ENCODE results near the gene C4orf50. TPM values are rescaled to one million over a fixed set of nuclear protein-coding genes. Genes with fewer than 3 reads are reported as not detected.

C4orf50 gene
- total and polyA plus RNA-seq, 2 donors (not counting 1 experiment from before 2014, with no cell fraction given): 0.02 TPM; not detected in 1

- H3K4me2 ChIP-seq (replicated peaks; ENCODE audit: low read depth, low read length, poor library complexity, severe bottlenecking): no peak overlapping the region
- peaks cover 41% of the 10 kb centered on the region for H3K27me3 Mint-ChIP-seq
- no peaks in the 10 kb centered on the region for H3K9me3 Mint-ChIP-seq (ENCODE audit: insufficient read depth)
- peaks cover 40% of the 10 kb centered on the region for H3K4me1 Mint-ChIP-seq
- no peaks in the 10 kb centered on the region for H3K79me2 ChIP-seq (ENCODE audit: control insufficient read depth, insufficient read depth, low read length)
- no peak overlapping the region for H2AFZ ChIP-seq (ENCODE audit: insufficient read depth, low read depth, low read length, poor library complexity, severe bottlenecking)
- TF ChIP-seq, protein P1, sequence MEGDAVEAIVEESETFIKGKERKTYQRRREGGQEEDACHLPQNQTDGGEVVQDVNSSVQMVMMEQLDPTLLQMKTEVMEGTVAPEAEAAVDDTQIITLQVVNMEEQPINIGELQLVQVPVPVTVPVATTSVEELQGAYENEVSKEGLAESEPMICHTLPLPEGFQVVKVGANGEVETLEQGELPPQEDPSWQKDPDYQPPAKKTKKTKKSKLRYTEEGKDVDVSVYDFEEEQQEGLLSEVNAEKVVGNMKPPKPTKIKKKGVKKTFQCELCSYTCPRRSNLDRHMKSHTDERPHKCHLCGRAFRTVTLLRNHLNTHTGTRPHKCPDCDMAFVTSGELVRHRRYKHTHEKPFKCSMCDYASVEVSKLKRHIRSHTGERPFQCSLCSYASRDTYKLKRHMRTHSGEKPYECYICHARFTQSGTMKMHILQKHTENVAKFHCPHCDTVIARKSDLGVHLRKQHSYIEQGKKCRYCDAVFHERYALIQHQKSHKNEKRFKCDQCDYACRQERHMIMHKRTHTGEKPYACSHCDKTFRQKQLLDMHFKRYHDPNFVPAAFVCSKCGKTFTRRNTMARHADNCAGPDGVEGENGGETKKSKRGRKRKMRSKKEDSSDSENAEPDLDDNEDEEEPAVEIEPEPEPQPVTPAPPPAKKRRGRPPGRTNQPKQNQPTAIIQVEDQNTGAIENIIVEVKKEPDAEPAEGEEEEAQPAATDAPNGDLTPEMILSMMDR (IDR thresholded peaks at IDR 0.05): no peak
- no peak for TF ChIP-seq EZH2 (IDR thresholded peaks at IDR 0.05; ENCODE audit: borderline replicate concordance, insufficient read depth, low read depth, low read length, poor library complexity, severe bottlenecking)
- no peaks in the 10 kb centered on the region for H4K20me1 ChIP-seq (ENCODE audit: control insufficient read depth, insufficient read depth, low read length, poor library complexity, severe bottlenecking)
- no peak overlapping the region for H3K4me3 ChIP-seq (ENCODE audit: control extremely low read depth in 1 of 5, extremely low read depth in 1 of 5, insufficient read depth in 1 of 5, low read depth in 2 of 5, low read length in 4 of 5)
- intact Hi-C loops (cut with micrococcal nuclease): no loop called here
- no peak overlapping the region for H3K9ac ChIP-seq (ENCODE audit: low read length)
- H3K27me3 ChIP-seq (replicated peaks in 1 of 4; ENCODE audit: control extremely low read depth in 1 of 4, control insufficient read depth in 3 of 4, insufficient read depth in 4 of 4, low read length in 3 of 4): peaks cover 0 to 46% (median 22%) of the 10 kb centered on the region in 4 experiments
- no peak overlapping the region for H3K4me3 Mint-ChIP-seq
- ATAC-seq (ENCODE audit: low read depth) (no peak), DNase-seq (no peak)
- CTCF ChIA-PET: no interaction called here
- peaks cover 44 to 47% of the 10 kb centered on the region in 2 donors for H3K4me1 ChIP-seq (ENCODE audit: control insufficient read depth in 2 of 2, insufficient read depth in 2 of 2, low read length in 2 of 2)
- H3K27ac Mint-ChIP-seq: no peak overlapping the region
- no peak overlapping the region for H3K27ac ChIP-seq (ENCODE audit: low read length in 2 of 2)
- peaks cover 0 to 36% (median 0%) of the 10 kb centered on the region in 3 donors for H3K9me3 ChIP-seq (ENCODE audit: control extremely low read depth in 1 of 3, control insufficient read depth in 2 of 3, insufficient read depth in 1 of 3, low read length in 2 of 3)
- WGBS (ENCODE audit: insufficient coverage): 33% methylated on average over 2 of the region's 3 CpGs
- POLR2A ChIA-PET: no interaction called here
- H3K36me3 ChIP-seq (replicated peaks in 1 of 2; ENCODE audit: control extremely low read depth in 1 of 2, control insufficient read depth in 1 of 2, extremely low read depth in 1 of 2, insufficient read depth in 2 of 2, low read length in 1 of 2): no peaks in the 10 kb centered on the region
Measured at GRCh38 chr4:5885733-5886132, 132.5 kb downstream of the C4orf50 start.

GRCh38 chr4:5884796-5885195 lies 133.4 kb downstream of the C4orf50 start:
- H3K27ac Mint-ChIP-seq: peak overlapping the region; percentile 62
- Histone ChIP-seq H3K27me3 (replicated peaks in 1 of 4; ENCODE audit: control extremely low read depth in 1 of 4, control insufficient read depth in 3 of 4, insufficient read depth in 4 of 4, low read length in 3 of 4) (peaks cover 0 to 37% (median 18%) of the 10 kb centered on the region in 4 experiments), H3K36me3 (replicated peaks in 1 of 2; ENCODE audit: control extremely low read depth in 1 of 2, control insufficient read depth in 1 of 2, extremely low read depth in 1 of 2, insufficient read depth in 2 of 2, low read length in 1 of 2) (no peaks in the 10 kb centered on the region), H3K9me3 (ENCODE audit: control extremely low read depth in 1 of 3, control insufficient read depth in 2 of 3, insufficient read depth in 1 of 3, low read length in 2 of 3) (peaks cover 0 to 28% (median 0%) of the 10 kb centered on the region in 3 donors), H3K9ac (ENCODE audit: low read length) (no peak overlapping the region), H3K4me3 (ENCODE audit: control extremely low read depth in 1 of 5, extremely low read depth in 1 of 5, insufficient read depth in 1 of 5, low read depth in 2 of 5, low read length in 4 of 5) (no peak overlapping the region), H3K27ac (ENCODE audit: low read length in 2 of 2) (no peak overlapping the region), H3K4me1 (ENCODE audit: control insufficient read depth in 2 of 2, insufficient read depth in 2 of 2, low read length in 2 of 2) (peaks cover 35 to 39% of the 10 kb centered on the region in 2 donors), H3K4me2 (replicated peaks; ENCODE audit: low read depth, low read length, poor library complexity, severe bottlenecking) (peak overlapping the region; percentile 20), H2AFZ (ENCODE audit: insufficient read depth, low read depth, low read length, poor library complexity, severe bottlenecking) (no peak overlapping the region), H3K79me2 (ENCODE audit: control insufficient read depth, insufficient read depth, low read length) (no peaks in the 10 kb centered on the region), H4K20me1 (ENCODE audit: control insufficient read depth, insufficient read depth, low read length, poor library complexity, severe bottlenecking) (no peaks in the 10 kb centered on the region)
- H3K4me3 Mint-ChIP-seq: peak overlapping the region; percentile 23
- TF ChIP-seq EZH2 (IDR thresholded peaks at IDR 0.05; ENCODE audit: borderline replicate concordance, insufficient read depth, low read depth, low read length, poor library complexity, severe bottlenecking): no peak
- TF ChIP-seq, protein P1 (IDR thresholded peaks at IDR 0.05): no peak
- WGBS (ENCODE audit: insufficient coverage): 18% methylated on average over 3 of the region's 7 CpGs
- H3K4me1 Mint-ChIP-seq: peaks cover 37% of the 10 kb centered on the region
- intact Hi-C loops (cut with micrococcal nuclease): no loop called here
- ChIA-PET POLR2A (no interaction called here), CTCF (no interaction called here)
- peak; percentile 34 for DNase-seq
- ATAC-seq (ENCODE audit: low read depth): peak; percentile 58
- no peaks in the 10 kb centered on the region for H3K9me3 Mint-ChIP-seq (ENCODE audit: insufficient read depth)
- peaks cover 45% of the 10 kb centered on the region for H3K27me3 Mint-ChIP-seq
